Measurements from ENCODE around the gene GFOD1.
"Not testable (repeated sequence)": the region's sequence is repeated elsewhere in the genome, so short reads cannot be mapped to it uniquely, and the experiment has no call there.

Gene GFOD1

DNA sequence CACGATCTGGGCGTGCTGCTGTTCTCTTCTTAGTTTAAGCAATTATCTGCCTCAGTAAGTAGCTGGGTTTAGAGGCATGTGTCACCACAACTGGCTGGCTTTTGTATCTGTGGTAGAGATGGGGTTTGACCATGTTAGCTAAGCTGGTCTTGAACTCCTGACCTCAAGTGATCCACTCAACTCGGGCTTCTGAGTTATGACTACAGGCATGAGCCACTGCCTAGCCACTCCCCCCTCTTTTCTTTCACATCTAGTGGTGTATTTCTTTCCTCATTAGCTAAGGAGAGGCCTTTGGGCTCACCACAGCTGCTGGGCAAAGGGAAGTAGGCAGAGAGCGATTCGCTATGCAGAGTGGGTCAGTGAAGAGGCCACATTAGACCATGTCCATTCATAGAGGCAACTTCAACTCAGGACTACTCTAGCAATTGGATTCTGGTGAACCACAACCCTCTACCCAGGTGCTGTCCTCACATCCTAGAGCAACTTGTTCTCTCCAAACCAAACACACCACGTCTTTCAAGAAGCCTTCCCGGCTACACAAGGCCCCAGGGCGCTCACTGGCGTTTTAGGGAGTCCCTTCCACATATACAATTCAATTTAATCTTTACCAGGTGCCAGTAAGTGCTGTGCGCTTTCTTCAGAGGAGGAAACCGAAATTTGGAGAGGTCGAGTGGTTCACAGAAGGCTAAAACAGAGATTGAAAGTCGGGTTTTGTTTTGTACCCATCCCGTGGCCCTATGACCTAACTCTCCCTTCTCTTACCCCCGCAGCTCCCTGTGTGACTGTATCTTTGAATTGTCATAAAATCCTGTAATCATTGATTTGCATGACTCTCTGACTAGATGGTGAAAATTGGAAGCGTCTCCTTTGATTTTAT lies 26.5 kb upstream of the GFOD1 start:
- no peak overlapping the region for H3K4me3 ChIP-seq
- peaks cover 0 to 10% (median 8%) of the 10 kb centered on the region in 10 experiments; a peak in 16 of 20 replicates for H3K4me1 ChIP-seq
- H4K20me1 ChIP-seq = no peaks in the 10 kb centered on the region
- H3K9ac ChIP-seq = no peak overlapping the region
- peaks cover 26 to 37% (median 32%) of the 10 kb centered on the region in 11 experiments for H3K9me3 ChIP-seq (replicated peaks in 1 of 11)
- H3K4me2 ChIP-seq = 0 out of 22 replicates have a peak overlapping the region, but pooled peaks of 1 of the 11 experiments have one; percentile 3
- no peaks in the 10 kb centered on the region for H3K27me3 ChIP-seq
- H3K36me3 ChIP-seq = no peaks in the 10 kb centered on the region; a peak in 1 of 22 replicates
- no peak for TF ChIP-seq Cebpa-rat (IDR thresholded peaks at IDR 0.05)
- H3K27ac ChIP-seq = no peak overlapping the region

DNA sequence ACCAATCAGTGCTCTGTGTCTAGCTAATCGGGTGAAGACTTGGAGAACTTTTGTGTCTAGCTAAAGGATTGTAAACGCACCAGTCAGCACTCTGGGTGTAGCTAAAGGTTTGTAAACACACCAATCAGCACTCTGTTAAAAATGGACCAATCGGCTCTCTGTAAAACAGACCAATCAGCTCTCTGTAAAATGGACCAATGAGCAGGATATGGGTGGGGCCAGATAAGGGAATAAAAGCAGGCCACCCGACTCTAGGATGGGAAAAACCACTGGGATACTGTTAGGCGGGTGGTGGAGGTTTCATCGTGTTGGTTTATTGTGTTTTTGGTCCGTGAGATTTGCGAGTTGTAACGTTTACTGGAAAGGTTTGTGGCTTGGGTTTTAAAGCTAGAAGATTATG lies 25.5 kb upstream of the GFOD1 start:
- H3K4me2 ChIP-seq = no peak overlapping the region
- no peak for TF ChIP-seq Cebpa-rat (IDR thresholded peaks at IDR 0.05)

GRCh38 chr6:13511913-13512717 lies 24.7 kb upstream of the GFOD1 start:
- Histone ChIP-seq H3K4me2 (no peak overlapping the region), H3K27ac (no peak overlapping the region), H3K27me3 (no peaks in the 10 kb centered on the region), H3K4me3 (no peak overlapping the region), H3K36me3 (no peaks in the 10 kb centered on the region; a peak in 1 of 22 replicates), H3K4me1 (no peaks in the 10 kb centered on the region), H4K20me1 (no peaks in the 10 kb centered on the region), H3K9me3 (replicated peaks in 1 of 11) (peaks cover 26 to 37% (median 32%) of the 10 kb centered on the region in 11 experiments), H3K9ac (no peak overlapping the region)
- no peak for TF ChIP-seq Cebpa-rat (IDR thresholded peaks at IDR 0.05)

More for the DNA sequence above, 25.5 kb upstream of the GFOD1 start:
- Histone ChIP-seq H3K9ac (no peak overlapping the region), H3K9me3 (replicated peaks in 1 of 11) (peaks cover 26 to 37% (median 32%) of the 10 kb centered on the region in 11 experiments), H3K4me1 (0 out of 20 replicates have a peak, but pooled peaks cover 0 to under 1% (median 0%) of the 10 kb centered on the region in 10 experiments), H3K36me3 (no peaks in the 10 kb centered on the region; a peak in 1 of 22 replicates), H3K27ac (no peak overlapping the region), H4K20me1 (no peaks in the 10 kb centered on the region), H3K4me3 (no peak overlapping the region), H3K27me3 (no peaks in the 10 kb centered on the region)

GRCh38 chr6:13511141-13511571 lies 23.8 kb upstream of the GFOD1 start:
- peaks cover 26 to 37% (median 32%) of the 10 kb centered on the region in 11 experiments for H3K9me3 ChIP-seq (replicated peaks in 1 of 11)
- H3K4me2 ChIP-seq, H3K4me3 ChIP-seq, H3K9ac ChIP-seq, H3K27ac ChIP-seq, H3K4me1 ChIP-seq, H3K27me3 ChIP-seq, H3K36me3 ChIP-seq, H4K20me1 ChIP-seq: not testable (repeated sequence)

DNA sequence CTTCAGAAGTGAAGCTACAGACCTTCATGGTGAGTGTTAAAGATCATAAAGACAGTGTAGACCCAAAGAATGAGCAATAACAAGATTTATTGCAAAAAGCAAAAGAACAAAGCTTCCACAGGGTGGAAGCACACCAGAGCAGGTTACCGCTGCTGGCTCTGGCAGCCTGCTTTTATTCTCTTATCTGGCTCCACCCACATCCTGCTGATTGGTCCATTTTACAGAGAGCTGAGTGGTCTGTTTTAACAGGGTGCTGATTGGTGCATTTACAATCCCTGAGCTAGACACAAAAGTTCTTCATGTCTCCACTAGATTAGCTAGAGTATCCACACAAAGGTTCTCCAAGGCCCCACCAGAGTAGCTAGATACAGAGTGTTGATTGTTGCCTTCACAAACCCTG lies 23.0 kb upstream of the GFOD1 start:
- not testable (repeated sequence) for H4K20me1 ChIP-seq, H3K4me2 ChIP-seq, H3K36me3 ChIP-seq, H3K4me1 ChIP-seq, H3K9ac ChIP-seq, H3K4me3 ChIP-seq, H3K27me3 ChIP-seq, H3K27ac ChIP-seq
- peaks cover 26 to 37% (median 32%) of the 10 kb centered on the region in 11 experiments for H3K9me3 ChIP-seq (replicated peaks in 1 of 11)

DNA sequence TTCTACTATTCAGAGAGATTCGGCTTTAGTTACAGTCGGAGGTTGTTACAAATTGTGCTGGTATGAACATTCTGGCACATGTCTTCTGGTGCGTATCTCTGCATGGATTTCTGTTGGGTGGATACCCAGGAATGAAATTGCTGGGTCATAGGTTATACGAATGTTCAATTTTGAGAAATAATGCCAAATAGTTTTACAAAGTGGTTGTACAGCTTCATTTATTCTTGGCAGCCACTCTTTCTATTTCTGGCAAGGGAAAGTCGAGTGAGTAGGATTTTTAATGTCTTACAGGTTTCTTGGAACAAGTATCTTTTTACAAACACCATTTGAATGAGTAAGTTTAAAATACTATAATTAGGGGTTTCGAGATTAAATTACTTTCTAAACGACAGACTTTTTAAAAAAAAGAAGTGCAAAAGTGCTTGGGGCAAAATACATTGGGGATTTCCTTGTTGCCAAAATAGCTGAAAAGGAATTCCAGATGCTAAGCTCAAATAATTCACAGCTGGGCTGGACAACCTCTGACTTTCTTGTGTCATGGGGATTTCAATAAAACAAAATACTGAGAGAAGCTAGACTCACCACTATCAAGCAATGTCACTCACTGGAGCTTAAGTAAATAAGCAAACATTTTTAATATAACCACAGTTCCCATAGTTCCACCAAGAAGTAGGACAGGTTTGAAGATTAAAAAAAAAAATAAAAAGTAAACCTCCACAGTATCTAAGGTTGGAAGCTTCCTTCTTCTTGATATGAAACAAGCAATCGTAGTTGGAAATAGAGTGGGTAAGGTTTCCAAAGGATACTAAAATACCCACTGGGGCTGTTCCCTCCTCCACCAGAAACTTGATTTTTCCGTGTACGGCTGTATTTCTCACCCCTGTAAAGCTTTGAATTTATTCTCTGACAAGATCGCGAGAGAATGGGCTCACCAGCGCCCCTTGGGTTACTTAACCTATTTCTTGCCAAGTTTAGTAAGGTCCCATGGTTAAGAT lies 21.6 kb upstream of the GFOD1 start:
- Histone ChIP-seq H3K4me2 (no peak overlapping the region), H4K20me1 (no peaks in the 10 kb centered on the region)

GRCh38 chr6:13507306-13507860 lies 20.0 kb upstream of the GFOD1 start:
- no peaks in the 10 kb centered on the region for H4K20me1 ChIP-seq
- TF ChIP-seq Cebpa-rat (IDR thresholded peaks at IDR 0.05) = no peak
- H3K4me2 ChIP-seq = no peak overlapping the region
- no peaks in the 10 kb centered on the region for H3K27me3 ChIP-seq
- H3K27ac ChIP-seq = no peak overlapping the region
- H3K4me1 ChIP-seq = no peaks in the 10 kb centered on the region
- H3K4me3 ChIP-seq = no peak overlapping the region
- peaks cover 22 to 29% (median 26%) of the 10 kb centered on the region in 11 experiments for H3K9me3 ChIP-seq (replicated peaks in 1 of 11)
- H3K36me3 ChIP-seq = no peaks in the 10 kb centered on the region; a peak in 1 of 22 replicates
- no peak overlapping the region for H3K9ac ChIP-seq

More for the DNA sequence above, 21.6 kb upstream of the GFOD1 start:
- Histone ChIP-seq H3K27ac (no peak overlapping the region), H3K36me3 (no peaks in the 10 kb centered on the region; a peak in 1 of 22 replicates), H3K9me3 (replicated peaks in 1 of 11) (peaks cover 26 to 37% (median 32%) of the 10 kb centered on the region in 11 experiments), H3K27me3 (no peaks in the 10 kb centered on the region), H3K4me1 (no peaks in the 10 kb centered on the region), H3K9ac (no peak overlapping the region), H3K4me3 (no peak overlapping the region)
- TF ChIP-seq Cebpa-rat (IDR thresholded peaks at IDR 0.05) = no peak

DNA sequence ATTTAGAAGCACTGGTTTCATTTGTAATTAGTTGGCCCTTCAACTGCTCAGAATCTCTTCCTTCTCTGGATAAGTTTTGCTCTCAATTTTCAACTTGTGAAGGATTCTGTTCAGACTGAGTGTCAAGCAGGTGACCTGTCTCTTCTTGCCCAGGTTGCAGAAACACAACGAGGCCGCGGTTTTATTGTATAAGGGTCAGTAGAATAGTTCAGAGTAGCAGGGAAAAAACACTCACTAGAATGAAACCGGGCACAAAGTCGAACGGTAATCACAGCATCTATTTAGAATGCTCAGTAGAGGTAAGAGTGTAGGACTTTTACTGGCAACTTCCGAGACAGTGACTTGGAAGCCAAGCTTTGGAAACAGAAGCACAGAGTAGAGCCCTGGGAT lies 17.9 kb upstream of the GFOD1 start:
- Histone ChIP-seq H3K27me3 (no peaks in the 10 kb centered on the region), H3K4me2 (no peak overlapping the region), H3K27ac (no peak overlapping the region), H3K36me3 (no peaks in the 10 kb centered on the region), H3K9ac (no peak overlapping the region), H3K4me1 (peaks cover 0 to 4% (median 0%) of the 10 kb centered on the region in 10 experiments; a peak in 1 of 20 replicates), H3K4me3 (no peak overlapping the region), H3K9me3 (replicated peaks in 1 of 11) (peaks cover 4 to 11% (median 6%) of the 10 kb centered on the region in 11 experiments; a peak in 21 of 22 replicates), H4K20me1 (no peaks in the 10 kb centered on the region)
- no peak for TF ChIP-seq Cebpa-rat (IDR thresholded peaks at IDR 0.05)
